GM12878 (cell line): Measurements from ENCODE around the gene ALKBH2. TPM values are rescaled to one million over a fixed set of nuclear protein-coding genes. Genes with fewer than 3 reads are reported as not detected.
A peak's percentile ranks its signal among the peaks of the same experiment; 100 is the strongest.

Source experiments
- MAX ChIP-seq: IDR thresholded peaks from 2 replicates; pipeline ENCODE4 v1.6.1; 2012; ENCODE audit warnings: low read depth, low read length, improper control_type of control experiment
- NKRF ChIP-seq: fragments of 450-650 bp; conservative IDR thresholded peaks from 2 replicates; pipeline ENCODE4 v1.6.1; 2017; ENCODE audit warnings: mild to moderate bottlenecking, moderate library complexity
- ZBTB40 ChIP-seq: fragments of 450-650 bp; IDR thresholded peaks from 2 replicates; pipeline ENCODE4 v1.6.1; 2016; ENCODE audit warnings: mild to moderate bottlenecking, moderate library complexity, borderline replicate concordance
- polyA plus RNA-seq, 11 experiments: library from polyadenylated mRNA; depleted of rRNA in 4 of 11; unstranded in 6 of 11; stranded (reverse) in 5 of 11; fragments of >200 nt; fragmentation: Nextera tagmentation in 4 of 11; fragmentation: Illumina TruSeq in 1 of 11; extraction: Ambion mirVana in 4 of 11; extraction: Trizol in 1 of 11; gene quantifications; 1 replicate in 1 of 11; 2 replicates in 10 of 11; pipeline versions ENCODE4 v1.2.1 to v1.2.3, GENCODE V29; 2011 to 2016; ENCODE audit warnings: inconsistent platforms in 2 of 11, missing spikeins in 2 of 11, low read depth in 1 of 11
- total RNA-seq, 4 experiments: library from RNA; depleted of rRNA in 3 of 4; stranded (reverse); fragments of >200 nt in 3 of 4; fragmentation: Illumina TruSeq in 1 of 4; extraction: Trizol in 1 of 4; gene quantifications; 2 replicates each; pipeline versions ENCODE4 v1.2.1 to v1.2.3, GENCODE V29; 2013 to 2021

The ALKBH2 gene
- total and polyA plus RNA-seq, 10 of the 15 experiments (the other 5 are each of a cell fraction or from before 2014, with no cell fraction given): 5.6 to 40.3 (median 31.2) TPM

- TF ChIP-seq NKRF: peak; percentile 100
- peak; percentile 89 for TF ChIP-seq MAX
- TF ChIP-seq ZBTB40: peak; percentile 14; the same call in 1 of the 2 replicates
These were observed 4.3 kb upstream of the ALKBH2 start, which contains the start of gene UNG (continued) for GRCh38 chr12:109097435-109098182.
